GM12891 (cell line): ENCODE data around the gene AKR1B15. TPM values are rescaled to one million over a fixed set of nuclear protein-coding genes. Genes with fewer than 3 reads are reported as not detected.

Source experiments
- DNase-seq: peaks from one replicate; pipeline ENCODE4 v3.0.0; 2011; ENCODE audit warnings: low spot score; ENCODE audit not compliant: insufficient read length
- FAIRE-seq: peaks from 2 replicates; lab custom pipeline; 2011; peaks lifted over from hg19 to GRCh38; lab: Jason Lieb, UNC
- PAX5 ChIP-seq: IDR thresholded peaks from 2 replicates; pipeline ENCODE4 v1.6.1; 2011; ENCODE audit warnings: low read length, moderate library complexity, mild to moderate bottlenecking; ENCODE audit not compliant: insufficient read depth, severe bottlenecking
- POLR2A ChIP-seq: IDR thresholded peaks from 2 replicates; pipeline ENCODE4 v1.6.1; 2011; ENCODE audit warnings: low read depth, low read length, control low read depth
- POLR2AphosphoS5 ChIP-seq: IDR thresholded peaks from 2 replicates; pipeline ENCODE4 v1.6.1; 2011; ENCODE audit warnings: low read depth, low read length, control low read depth
- POU2F2 ChIP-seq: IDR thresholded peaks from 2 replicates; pipeline ENCODE4 v1.6.1; 2011; ENCODE audit warnings: low read depth, mild to moderate bottlenecking, control low read depth, low read length, moderate library complexity
- SPI1 ChIP-seq: IDR thresholded peaks from 2 replicates; pipeline ENCODE4 v1.6.1; 2011; ENCODE audit warnings: low read depth, low read length, control low read depth
- TAF1 ChIP-seq: IDR thresholded peaks from 2 replicates; pipeline ENCODE4 v1.6.1; 2011; ENCODE audit warnings: low read depth, low read length, control low read depth
- polyA plus RNA-seq: library from polyadenylated mRNA; unstranded; fragments of >200 nt; gene quantifications from one replicate; pipeline ENCODE4 v1.2.1, GENCODE V29; 2012; ENCODE audit warnings: low read depth, missing spikeins, inconsistent platforms; ENCODE audit not compliant: missing spikeins

Gene AKR1B15
- not detected for polyA plus RNA-seq

- no peak for FAIRE-seq
- peak; percentile 21 for DNase-seq
- TF ChIP-seq POLR2AphosphoS5 (no peak), TAF1 (no peak), POU2F2 (no peak), POLR2A (no peak), SPI1 (no peak), PAX5 (no peak)
These were observed at the start of gene AKR1B15 for GRCh38 chr7:134548877-134549276. Gene AKR1B15 (plus strand): TSS chr7:134549110. CDS start chr7:134564620, 15,510 bp downstream.

GRCh38 chr7:134500406-134500805 lies 48.5 kb upstream of the AKR1B15 start:
- TF ChIP-seq PAX5 (no peak), TAF1 (no peak), POU2F2 (no peak), POLR2A (no peak), POLR2AphosphoS5 (no peak), SPI1 (no peak)
- FAIRE-seq, result no peak
- DNase-seq, result no peak

- TF ChIP-seq SPI1 (no peak), POU2F2 (no peak)
- DNase-seq (no peak), FAIRE-seq (no peak)
These were observed 47.9 kb upstream of the AKR1B15 start for GRCh38 chr7:134500982-134501381.

DNA sequence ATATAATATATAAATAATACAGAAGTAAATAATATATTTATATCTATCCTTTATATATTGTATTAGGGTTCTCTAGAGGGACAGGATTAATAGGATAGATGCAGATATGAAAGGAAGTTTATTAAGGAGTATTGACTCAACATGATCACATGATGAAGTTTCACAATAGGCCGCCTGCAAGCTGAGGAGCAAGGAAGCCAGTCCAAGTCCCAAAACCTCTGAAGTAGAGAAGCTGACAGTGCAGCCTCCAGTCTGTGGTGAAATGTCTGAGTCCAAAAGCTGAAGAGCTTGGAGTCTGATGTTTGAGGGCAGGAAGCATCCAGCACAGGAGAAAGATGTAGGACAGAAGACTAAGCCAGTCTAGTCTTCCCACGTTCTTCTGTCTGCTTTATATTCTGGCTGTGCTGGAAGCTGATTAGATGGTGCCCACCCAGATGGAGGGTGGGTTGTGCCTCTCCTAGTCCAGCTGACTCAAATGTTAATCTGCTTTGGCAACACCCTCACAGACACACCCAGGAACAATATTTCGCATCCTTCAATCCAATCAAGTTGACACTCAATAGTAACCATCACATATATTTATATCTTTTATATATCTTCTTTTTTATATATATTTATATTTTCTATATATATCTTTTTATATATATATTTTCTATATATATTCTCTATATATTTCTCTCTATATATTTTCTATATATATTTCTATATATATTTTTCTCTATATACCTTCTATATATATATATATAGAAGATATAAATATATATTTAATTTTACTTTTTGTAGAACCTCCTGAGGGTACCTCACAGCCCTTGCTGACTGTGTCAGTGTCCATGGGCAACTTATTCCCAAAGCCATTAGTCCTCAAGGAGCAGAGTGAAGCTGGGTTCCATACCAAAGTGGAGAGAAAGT lies 46.2 kb upstream of the AKR1B15 start:
- TF ChIP-seq PAX5, result no peak
- no peak for TF ChIP-seq POU2F2
- TF ChIP-seq SPI1, result no peak
- no peak for TF ChIP-seq POLR2A
- no peak for TF ChIP-seq POLR2AphosphoS5
- no peak for TF ChIP-seq TAF1
- DNase-seq, result no peak
- no peak for FAIRE-seq

DNA sequence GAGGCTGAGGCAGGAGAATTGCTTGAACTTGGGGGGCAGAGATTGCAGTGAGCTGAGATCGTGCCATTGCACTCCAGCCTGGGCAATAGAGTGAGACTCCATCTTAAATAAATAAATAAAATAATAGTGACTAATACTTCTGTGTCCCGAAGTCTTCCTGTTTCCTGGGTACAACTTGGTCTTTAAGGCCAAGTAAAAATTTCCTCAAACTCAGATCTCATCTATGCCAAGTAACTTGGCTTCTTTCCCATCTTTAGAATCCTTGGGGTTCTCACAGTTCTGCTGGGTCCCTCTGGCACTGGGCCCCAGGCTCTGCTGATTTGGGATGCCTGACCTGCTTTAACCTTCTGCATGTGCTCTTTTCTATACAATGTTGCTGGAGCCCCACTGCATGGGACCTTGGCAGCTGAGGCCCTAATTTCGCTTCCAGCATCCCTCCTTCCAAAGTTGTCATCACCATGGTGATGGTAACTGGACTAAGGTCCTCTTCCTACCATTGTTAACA lies 44.2 kb upstream of the AKR1B15 start:
- DNase-seq (no peak), FAIRE-seq (no peak)
- no peak for TF ChIP-seq POU2F2
- TF ChIP-seq SPI1, result no peak
- no peak for TF ChIP-seq POLR2A
- no peak for TF ChIP-seq PAX5
- no peak for TF ChIP-seq TAF1
- no peak for TF ChIP-seq POLR2AphosphoS5

GRCh38 chr7:134505856-134506255 lies 43.1 kb upstream of the AKR1B15 start:
- no peak for FAIRE-seq
- TF ChIP-seq POU2F2, result no peak
- TF ChIP-seq POLR2A, result no peak
- no peak for TF ChIP-seq TAF1
- TF ChIP-seq SPI1, result no peak
- no peak for TF ChIP-seq POLR2AphosphoS5
- TF ChIP-seq PAX5, result no peak
- no peak for DNase-seq

DNA sequence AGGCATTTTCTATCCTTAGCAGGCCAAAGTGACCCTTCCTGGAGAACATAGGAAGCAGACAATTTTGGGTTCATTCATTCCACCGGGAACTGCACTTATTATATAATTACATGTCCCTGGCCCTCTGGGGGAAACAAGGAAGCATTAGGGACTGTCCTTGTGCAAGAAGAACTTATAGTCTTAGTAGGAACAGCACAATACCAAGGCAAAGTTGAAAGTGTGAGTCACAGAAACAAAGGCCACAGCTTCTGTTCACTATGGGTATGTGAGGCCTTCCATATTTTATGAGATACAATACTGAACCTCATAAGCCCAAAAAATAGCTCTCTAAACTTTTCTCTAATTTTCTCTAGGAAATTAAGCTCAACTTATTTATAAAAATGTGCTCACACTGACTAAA lies 39.9 kb upstream of the AKR1B15 start:
- FAIRE-seq, result no peak
- no peak for DNase-seq
- TF ChIP-seq POU2F2 (no peak), PAX5 (no peak), POLR2AphosphoS5 (no peak), SPI1 (no peak)

DNA sequence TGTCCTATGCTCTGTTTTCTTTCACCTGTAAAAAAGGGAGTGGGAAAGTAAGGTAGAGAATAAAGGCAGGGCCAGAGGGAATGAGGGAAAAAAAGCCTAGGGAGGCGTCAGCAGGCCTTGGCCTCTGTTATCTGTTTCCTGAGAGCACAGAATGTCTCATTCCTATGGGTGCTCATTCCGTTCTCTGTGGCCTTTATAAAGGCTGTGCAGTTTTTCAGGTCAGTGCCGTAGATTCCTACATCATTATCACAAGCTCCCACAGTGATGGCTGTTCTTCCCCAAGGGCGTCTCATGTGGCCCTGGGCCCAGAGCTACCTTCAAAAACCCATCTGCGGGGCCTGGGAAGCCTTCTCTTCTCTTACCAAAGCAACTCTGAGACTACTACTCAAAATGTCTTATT lies 38.3 kb upstream of the AKR1B15 start:
- no peak for FAIRE-seq
- TF ChIP-seq TAF1, result no peak
- no peak for TF ChIP-seq POLR2A
- TF ChIP-seq PAX5, result no peak
- no peak for TF ChIP-seq SPI1
- no peak for TF ChIP-seq POU2F2
- TF ChIP-seq POLR2AphosphoS5, result no peak
- DNase-seq, result no peak

DNA sequence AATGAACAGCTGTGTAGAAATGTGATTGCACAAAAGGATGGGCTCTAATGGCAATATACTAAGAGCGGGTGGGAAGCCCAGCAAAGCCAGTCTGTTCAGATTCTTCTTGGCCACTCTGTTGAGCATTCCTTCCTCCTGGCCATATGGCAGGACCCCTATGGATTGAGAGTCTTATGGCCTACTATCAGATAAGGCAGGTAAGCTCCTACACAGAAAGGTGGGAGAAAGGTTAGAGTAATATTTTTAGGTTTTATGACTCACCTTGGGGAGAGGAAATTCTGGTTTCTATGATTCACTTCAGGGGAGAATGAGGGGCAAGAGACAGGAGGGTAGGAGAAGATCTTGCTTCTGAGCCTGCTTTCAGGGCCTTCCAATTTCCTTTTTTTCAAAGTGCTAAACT lies 36.6 kb upstream of the AKR1B15 start:
- no peak for FAIRE-seq
- DNase-seq, result no peak
- TF ChIP-seq SPI1, result no peak
- TF ChIP-seq POLR2A, result no peak
- TF ChIP-seq POU2F2, result no peak
